Small intestine (tissue), 7 donors: ENCODE results near the gene EAF1. TPM values are rescaled to one million over a fixed set of nuclear protein-coding genes. Genes with fewer than 3 reads are reported as not detected.
"Not testable (repeated sequence)": the region's sequence is repeated elsewhere in the genome, so short reads cannot be mapped to it uniquely, and the experiment has no call there.

Experiments used
- DNase-seq, 2 donors: peaks; one replicate each; pipeline versions ENCODE4 v3.0.0 to v3.0.0-alpha.2; 2013
- FAIRE-seq: peaks from 2 replicates; lab custom pipeline; 2012; peaks lifted over from hg19 to GRCh38; lab: Jason Lieb, UNC
- H3K27ac ChIP-seq, 3 donors: one replicate each; pipeline ENCODE4 v1.5.1; 2013; ENCODE audit warnings: low read length in 2 of 3, mild to moderate bottlenecking in 2 of 3, control low read depth in 1 of 3, inconsistent platforms in 1 of 3, low read depth in 1 of 3, moderate library complexity in 1 of 3
- H3K27me3 ChIP-seq, 3 donors: one replicate each; pipeline ENCODE4 v1.6.1; 2013; ENCODE audit warnings: low read length in 3 of 3, inconsistent platforms in 1 of 3; ENCODE audit not compliant: control insufficient read depth in 3 of 3, insufficient read depth in 3 of 3
- H3K36me3 ChIP-seq, 3 donors: one replicate each; pipeline ENCODE4 v1.6.1; 2013; ENCODE audit warnings: low read length in 3 of 3, inconsistent platforms in 1 of 3, low read depth in 1 of 3, mild to moderate bottlenecking in 1 of 3, moderate library complexity in 1 of 3; ENCODE audit not compliant: control insufficient read depth in 3 of 3, insufficient read depth in 2 of 3
- H3K4me1 ChIP-seq, 3 donors: one replicate each; pipeline ENCODE4 v1.6.1; 2013; ENCODE audit warnings: low read length in 2 of 3, inconsistent platforms in 1 of 3, low read depth in 1 of 3, mild to moderate bottlenecking in 1 of 3, moderate library complexity in 1 of 3; ENCODE audit not compliant: control insufficient read depth in 3 of 3, insufficient read depth in 2 of 3
- H3K4me3 ChIP-seq, 3 donors: one replicate each; pipeline ENCODE4 v1.5.1; 2013; ENCODE audit warnings: low read length in 3 of 3, control low read depth in 1 of 3, inconsistent platforms in 1 of 3, low read depth in 1 of 3, mild to moderate bottlenecking in 1 of 3, moderate library complexity in 1 of 3
- H3K9me3 ChIP-seq, 2 donors: one replicate each; pipeline ENCODE4 v1.6.1; 2013; ENCODE audit warnings: low read depth in 1 of 2, low read length in 1 of 2; ENCODE audit not compliant: control insufficient read depth in 2 of 2, insufficient read depth in 1 of 2
- WGBS, 3 donors: extraction: QIAGEN DNeasy Blood & Tissue Kit; methylation state at CpG; one replicate each; pipeline ENCODE4 v1.1.7; 2013; 5-methylcytosine and 5-hydroxymethylcytosine counted together
- polyA plus RNA-seq, 4 donors: library from polyadenylated mRNA; stranded (reverse) in 3 of 4; unstranded in 1 of 4; fragments of 200-250 nt in 3 of 4; fragments of 120-200 nt in 1 of 4; gene quantifications; one replicate each; pipeline versions ENCODE4 v1.2.1 to v1.2.3, GENCODE V29; 2013
- donor health status: healthy with polysubstance abuse.
- donor health status: control.
- donor health status: control.
- donor health status: Bipolar disorder and iron deficiency.
- donor health status: healthy.

Gene EAF1
- polyA plus RNA-seq, 4 donors: 5.9 to 19.8 (median 9.6) TPM

DNA sequence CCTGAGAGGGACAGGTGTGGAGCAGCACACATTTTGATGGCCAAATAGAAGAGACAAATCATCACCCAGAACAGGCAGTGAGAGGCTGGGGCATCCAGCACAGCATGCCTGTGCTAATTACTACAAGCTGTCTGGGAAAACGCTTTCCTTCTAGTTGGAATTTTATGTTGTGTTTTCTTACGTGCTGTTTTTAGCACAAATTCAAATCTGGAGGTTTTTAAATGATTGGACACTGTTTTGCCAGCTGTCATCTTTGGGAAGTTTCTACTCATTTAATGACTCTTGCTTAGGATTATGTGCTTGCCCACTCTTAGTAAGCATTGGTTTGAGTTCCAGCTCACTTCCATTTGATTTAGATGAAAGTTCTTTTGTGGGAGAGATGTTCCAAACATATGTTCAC lies 43.5 kb downstream of the EAF1 start:
- Histone ChIP-seq H3K4me3 (no peak overlapping the region), H3K27ac (no peak overlapping the region), H3K9me3 (no peaks in the 10 kb centered on the region), H3K36me3 (peaks cover 0 to 2% (median 0%) of the 10 kb centered on the region in 3 donors), H3K4me1 (no peaks in the 10 kb centered on the region), H3K27me3 (no peaks in the 10 kb centered on the region)
- no peak for DNase-seq
- WGBS, 3 donors: 88 to 95% (median 92%) methylated on average over 2 of the region's 2 CpGs
- no peak for FAIRE-seq

- H3K4me3 ChIP-seq: no peak overlapping the region
- H3K36me3 ChIP-seq: peaks cover 0 to 2% (median 0%) of the 10 kb centered on the region in 3 donors
- H3K27me3 ChIP-seq: no peaks in the 10 kb centered on the region
- no peak for DNase-seq
- no peak for FAIRE-seq
- H3K9me3 ChIP-seq: no peaks in the 10 kb centered on the region
- no peaks in the 10 kb centered on the region for H3K4me1 ChIP-seq
- H3K27ac ChIP-seq: no peak overlapping the region
- 83 to 89% (median 88%) methylated on average over 3 of the region's 3 CpGs for WGBS, 3 donors
Measured at GRCh38 chr3:15471861-15472260, 44.5 kb downstream of the EAF1 start.

DNA sequence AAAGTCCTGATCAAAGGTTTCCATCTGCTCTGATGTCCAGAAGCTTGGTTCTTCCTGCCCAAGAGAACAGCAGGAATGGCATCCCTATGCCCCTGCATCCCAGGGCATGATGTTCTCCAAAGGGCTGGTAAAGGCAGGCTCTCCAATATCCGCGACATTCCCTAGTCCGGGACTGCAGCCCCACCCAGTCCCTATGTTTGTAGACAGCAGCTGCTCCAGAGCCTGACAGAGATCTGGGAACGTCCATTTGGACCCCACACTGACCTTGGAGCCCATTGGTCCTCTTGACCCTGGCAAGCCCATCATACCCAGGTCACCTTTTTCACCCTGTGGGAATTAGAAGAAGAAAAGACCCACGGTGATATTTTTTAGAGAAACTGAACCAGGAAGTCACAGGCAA lies 47.8 kb downstream of the EAF1 start:
- no peak overlapping the region for H3K27ac ChIP-seq
- H3K36me3 ChIP-seq: peaks cover 0 to 2% (median 0%) of the 10 kb centered on the region in 3 donors
- FAIRE-seq (no peak), DNase-seq (no peak)
- H3K9me3 ChIP-seq: no peaks in the 10 kb centered on the region
- WGBS, 3 donors: 36 to 54% (median 53%) methylated on average over 5 of the region's 5 CpGs
- H3K27me3 ChIP-seq: no peaks in the 10 kb centered on the region
- H3K4me1 ChIP-seq: no peaks in the 10 kb centered on the region
- no peak overlapping the region for H3K4me3 ChIP-seq

DNA sequence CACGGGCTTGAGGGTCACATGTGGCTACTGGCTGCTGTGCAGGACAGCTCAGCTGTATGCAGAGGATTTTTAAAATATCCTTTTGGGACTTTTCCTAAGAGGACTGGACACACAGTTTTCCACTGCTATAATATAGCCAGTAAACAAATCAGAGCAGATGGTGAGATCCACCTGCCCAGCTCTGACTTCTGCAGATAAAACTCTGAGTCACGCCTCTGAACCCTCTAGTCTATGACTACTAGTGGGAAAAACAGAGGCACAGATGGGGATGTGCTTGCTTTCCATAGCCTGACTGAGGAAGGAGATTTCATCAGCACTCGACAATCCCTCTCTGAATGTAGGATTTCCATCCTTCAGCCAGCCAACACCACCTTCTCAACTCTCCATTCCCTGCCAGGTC lies 49.0 kb downstream of the EAF1 start:
- FAIRE-seq (no peak), DNase-seq (no peak)
- Histone ChIP-seq H3K4me3 (no peak overlapping the region), H3K9me3 (no peaks in the 10 kb centered on the region), H3K27me3 (no peaks in the 10 kb centered on the region), H3K36me3 (peaks cover 0 to 2% (median 0%) of the 10 kb centered on the region in 3 donors), H3K4me1 (no peaks in the 10 kb centered on the region), H3K27ac (no peak overlapping the region)
- 67 to 76% (median 70%) methylated on average over 3 of the region's 3 CpGs for WGBS, 3 donors

DNA sequence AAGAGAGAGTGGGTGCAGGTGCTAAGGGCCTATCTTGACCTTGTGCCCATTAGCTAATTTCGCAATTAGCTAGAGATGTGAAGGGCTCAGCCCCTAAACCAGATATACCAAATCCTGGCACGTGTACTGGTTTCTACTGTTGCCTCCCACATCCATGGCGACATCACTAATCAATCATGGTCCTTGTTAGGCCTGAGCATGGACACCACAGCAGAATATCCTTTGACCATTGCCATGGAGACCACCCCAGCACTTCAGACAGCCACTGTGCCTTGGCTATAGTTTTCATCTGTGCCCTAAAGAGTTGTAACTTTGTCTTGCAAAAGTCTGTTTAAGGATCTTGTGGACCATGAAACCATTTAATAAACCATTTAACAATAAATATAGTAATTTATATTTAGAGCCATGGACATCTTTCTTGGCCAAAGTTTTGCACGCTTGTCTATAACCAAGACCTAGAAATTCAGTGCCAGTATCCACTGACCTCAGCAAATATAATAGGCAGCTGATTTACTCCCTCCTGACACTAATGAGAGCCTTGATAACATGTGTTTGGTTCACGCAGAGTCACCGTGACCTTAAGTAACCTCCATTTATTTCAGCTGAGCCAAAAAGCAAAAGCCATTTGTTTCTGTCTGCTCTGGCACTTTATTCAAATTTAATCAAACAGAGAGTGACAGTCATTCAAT lies 50.7 kb downstream of the EAF1 start:
- Histone ChIP-seq H3K4me1 (no peaks in the 10 kb centered on the region), H3K36me3 (peaks cover 0 to 2% (median 0%) of the 10 kb centered on the region in 3 donors), H3K4me3 (no peak overlapping the region), H3K27me3 (no peaks in the 10 kb centered on the region), H3K27ac (no peak overlapping the region), H3K9me3 (no peaks in the 10 kb centered on the region)
- DNase-seq (no peak), FAIRE-seq (no peak)
- WGBS, 3 donors: 75 to 82% (median 80%) methylated on average over 6 of the region's 6 CpGs

DNA sequence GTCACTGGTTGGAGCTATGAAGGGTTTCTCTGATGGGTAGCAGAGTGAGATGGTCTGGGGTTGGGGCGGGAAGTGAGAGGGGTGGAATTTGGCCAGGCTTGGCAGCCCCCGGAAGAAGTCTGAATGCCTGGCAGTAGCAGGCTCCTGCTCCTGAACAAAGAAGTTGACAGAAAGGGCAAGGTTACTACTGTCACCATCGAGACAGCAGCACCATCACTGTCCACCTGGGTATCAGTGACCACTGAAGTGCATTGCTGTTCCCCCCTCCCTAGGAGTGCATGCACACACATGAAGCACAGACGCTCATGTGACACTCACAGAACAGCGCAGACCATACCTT lies 51.2 kb downstream of the EAF1 start:
- Histone ChIP-seq H3K4me1 (no peaks in the 10 kb centered on the region), H3K4me3 (no peak overlapping the region), H3K27me3 (no peaks in the 10 kb centered on the region), H3K36me3 (no peaks in the 10 kb centered on the region), H3K27ac (no peak overlapping the region), H3K9me3 (no peaks in the 10 kb centered on the region)
- no peak for DNase-seq
- no peak for FAIRE-seq
- 87 to 92% (median 91%) methylated on average over 5 of the region's 5 CpGs for WGBS, 3 donors

DNA sequence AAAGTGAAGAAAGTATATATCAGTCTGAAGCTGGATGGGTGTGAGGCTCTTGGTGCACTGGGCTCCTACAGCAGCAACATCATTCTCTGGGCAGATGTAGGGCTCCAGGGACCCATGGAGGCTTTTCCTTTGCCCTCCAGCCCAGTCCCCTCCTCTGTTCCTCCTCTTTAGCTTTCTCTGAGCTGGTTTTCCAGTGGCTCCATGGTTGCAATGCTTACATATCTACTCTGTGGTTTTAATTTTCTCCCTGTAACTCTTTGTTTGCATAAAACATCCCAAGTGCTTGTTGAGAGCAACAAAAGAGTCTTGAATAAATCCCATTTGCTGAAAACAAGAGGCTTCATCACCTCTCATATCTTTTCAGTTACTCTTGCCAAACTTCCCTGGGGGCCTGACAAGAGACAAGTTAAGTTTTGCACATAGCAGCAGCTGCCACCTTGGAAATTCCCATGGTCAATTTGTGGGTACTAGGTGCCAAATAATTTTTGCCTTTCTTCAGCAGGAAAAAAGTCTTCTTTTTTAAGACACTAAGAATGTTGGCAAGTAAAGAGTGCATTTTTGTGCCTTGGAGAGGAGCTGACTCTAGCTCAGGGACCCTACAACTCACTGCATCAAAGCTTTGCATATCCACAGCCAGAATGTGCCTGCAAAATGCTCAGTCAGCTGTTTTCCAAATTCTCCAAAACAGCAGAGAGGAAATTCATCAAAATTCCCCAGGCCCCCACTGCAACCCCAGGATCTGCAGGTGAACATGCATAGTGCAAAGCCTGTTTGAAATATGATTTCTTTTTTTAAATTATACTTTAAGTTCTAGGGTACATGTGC lies 52.2 kb downstream of the EAF1 start:
- Histone ChIP-seq H3K27me3 (no peaks in the 10 kb centered on the region), H3K9me3 (no peaks in the 10 kb centered on the region), H3K27ac (no peak overlapping the region), H3K4me1 (no peaks in the 10 kb centered on the region), H3K4me3 (no peak overlapping the region), H3K36me3 (no peaks in the 10 kb centered on the region)
- FAIRE-seq (no peak), DNase-seq (no peak)

DNA sequence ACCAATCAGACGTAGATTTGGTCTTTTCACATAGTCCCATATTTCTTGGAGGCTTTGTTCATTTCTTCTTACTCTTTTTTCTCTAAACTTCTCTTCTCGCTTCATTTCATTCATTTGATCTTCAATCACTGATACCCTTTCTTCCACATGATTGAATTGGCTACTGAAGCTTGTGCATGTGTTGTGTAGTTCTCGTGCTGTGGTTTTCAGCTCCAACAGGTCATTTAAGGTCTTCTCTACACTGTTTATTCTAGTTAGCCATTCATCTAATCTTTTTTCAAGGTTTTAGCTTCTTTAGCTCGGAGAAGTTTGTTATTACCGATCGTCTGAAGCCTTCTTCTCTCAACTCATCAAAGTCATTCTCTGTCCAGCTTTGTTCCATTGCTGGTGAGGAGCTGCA lies 57.2 kb downstream of the EAF1 start:
- DNase-seq, H3K9me3 ChIP-seq, H3K36me3 ChIP-seq, H3K4me1 ChIP-seq, FAIRE-seq, H3K4me3 ChIP-seq, H3K27ac ChIP-seq, H3K27me3 ChIP-seq: not testable (repeated sequence)
- WGBS, 3 donors: 86 to 94% (median 92%) methylated on average over 6 of the region's 6 CpGs
